A673 (cell line): ENCODE data around the gene ATP2B3. TPM values are rescaled to one million over a fixed set of nuclear protein-coding genes. Genes with fewer than 3 reads are reported as not detected.

Experiments
- BruUV-seq: library from RNA; stranded (reverse); fragments of 400-500 nt; replicated peaks from 2 replicates; lab custom pipeline; 2021; lab: Mats Ljungman, UMichigan
- CTCF ChIA-PET: fragments of 300-600 bp; sonication (Branson Sonifier 250); formaldehyde crosslinking; loops from one replicate; lab custom pipeline; 2022; ENCODE audit warnings: antibody characterized with exemption; lab: Charles Lee
- POLR2A ChIA-PET: fragments of 300-600 bp; sonication (Branson Sonifier 250); formaldehyde crosslinking; loops from one replicate; lab custom pipeline; 2022; ENCODE audit warnings: antibody characterized with exemption; ENCODE audit not compliant: low non-redundant PET; lab: Charles Lee
- DNase-seq: peaks from one replicate; pipeline ENCODE4 v3.0.0-alpha.2; 2015; ENCODE audit warnings: low spot score
- H3K27ac ChIP-seq: fragments of 200-600 bp; sonication (generic); 2 replicates; pipeline ENCODE4 v1.5.1; 2016; ENCODE audit warnings: mixed run types, low read depth, mild to moderate bottlenecking, mixed read lengths, antibody characterized with exemption, low read length; ENCODE audit not compliant: poor library complexity, severe bottlenecking
- H3K27me3 ChIP-seq: fragments of 200-600 bp; sonication (generic); replicated peaks from 2 replicates; pipeline ENCODE4 v1.6.1; 2017; ENCODE audit warnings: mixed run types, low read depth, mild to moderate bottlenecking, mixed read lengths, antibody characterized with exemption, low read length; ENCODE audit not compliant: insufficient read depth, poor library complexity
- H3K36me3 ChIP-seq: fragments of 200-600 bp; sonication (generic); 2 replicates; pipeline ENCODE4 v1.6.1; 2016; ENCODE audit warnings: mixed run types, mild to moderate bottlenecking, mixed read lengths, antibody characterized with exemption, low read length; ENCODE audit not compliant: insufficient read depth, poor library complexity, severe bottlenecking
- H3K4me1 ChIP-seq: fragments of 200-600 bp; sonication (generic); 2 replicates; pipeline ENCODE4 v1.6.1; 2017; ENCODE audit warnings: mixed run types, mild to moderate bottlenecking, mixed read lengths, antibody characterized with exemption, low read length; ENCODE audit not compliant: insufficient read depth, poor library complexity, severe bottlenecking
- H3K4me3 ChIP-seq: fragments of 200-600 bp; sonication (generic); 2 replicates; pipeline ENCODE4 v1.5.1; 2016; ENCODE audit warnings: low read depth, mixed run types, mild to moderate bottlenecking, mixed read lengths, low read length; ENCODE audit not compliant: poor library complexity, severe bottlenecking
- H3K9me3 ChIP-seq: fragments of 200-600 bp; sonication (generic); 2 replicates; pipeline ENCODE4 v1.6.1; 2016; ENCODE audit warnings: mixed run types, low read depth, mild to moderate bottlenecking, mixed read lengths, antibody characterized with exemption, low read length; ENCODE audit not compliant: poor library complexity, severe bottlenecking
- CTCF ChIP-seq: fragments of 300-800, 200-600 bp; sonication (generic); conservative IDR thresholded peaks from 2 replicates; pipeline ENCODE4 v1.5.1; 2017; ENCODE audit warnings: low read depth, mild to moderate bottlenecking, antibody characterized with exemption, low read length, moderate library complexity, mixed read lengths
- EZH2 ChIP-seq: fragments of 200-600 bp; sonication (generic); IDR thresholded peaks from 2 replicates; pipeline ENCODE4 v1.6.1; 2017; ENCODE audit warnings: borderline replicate concordance, low read depth, mild to moderate bottlenecking, mixed read lengths, antibody characterized with exemption, low read length; ENCODE audit not compliant: poor library complexity, severe bottlenecking
- intact Hi-C: fragments of 100-400 bp; cut with micrococcal nuclease; formaldehyde crosslinking; loops from one replicate; pipeline ENCODE4 v1.10.0; 2022; ENCODE audit not compliant: unreplicated experiment
- total RNA-seq: library from RNA; stranded (reverse); gene quantifications from 2 replicates; pipeline ENCODE4 v1.2.3, GENCODE V29; 2021

ATP2B3 gene
- total RNA-seq, 1 experiment from 2014 or later: 0.11 TPM

- Histone ChIP-seq H3K27me3 (no peaks in the 10 kb centered on the region), H3K9me3 (no peaks in the 10 kb centered on the region), H3K4me1 (no peaks in the 10 kb centered on the region), H3K36me3 (no peaks in the 10 kb centered on the region), H3K27ac (no peak overlapping the region), H3K4me3 (no peak overlapping the region)
- BruUV-seq: no TSS peak
- ChIA-PET CTCF (no interaction called here), POLR2A (no interaction called here)
- intact Hi-C loops: no loop called here
- no peak for DNase-seq
- TF ChIP-seq CTCF (no peak), EZH2 (no peak)
Observed at GRCh38 chrX:153588021-153588781, 70.8 kb downstream of the ATP2B3 start.

- ChIA-PET CTCF (no interaction called here), POLR2A (no interaction called here)
- no peaks in the 10 kb centered on the region for H3K9me3 ChIP-seq
- no peak overlapping the region for H3K4me3 ChIP-seq
- no TSS peak for BruUV-seq
- no peak for TF ChIP-seq CTCF
- TF ChIP-seq EZH2: no peak
- H3K4me1 ChIP-seq: no peaks in the 10 kb centered on the region
- no peaks in the 10 kb centered on the region for H3K27me3 ChIP-seq
- H3K36me3 ChIP-seq: no peaks in the 10 kb centered on the region
- DNase-seq: no peak
- H3K27ac ChIP-seq: no peak overlapping the region
- intact Hi-C loops: no loop called here
Observed at GRCh38 chrX:153588782-153589446, 71.5 kb downstream of the ATP2B3 start.

- no peak overlapping the region for H3K27ac ChIP-seq
- H3K27me3 ChIP-seq: no peaks in the 10 kb centered on the region
- BruUV-seq: no TSS peak
- TF ChIP-seq EZH2: no peak
- TF ChIP-seq CTCF: no peak
- H3K4me3 ChIP-seq: no peak overlapping the region
- ChIA-PET CTCF (no interaction called here), POLR2A (no interaction called here)
- H3K9me3 ChIP-seq: no peaks in the 10 kb centered on the region
- H3K4me1 ChIP-seq: no peaks in the 10 kb centered on the region
- no peak for DNase-seq
- intact Hi-C loops: no loop called here
- H3K36me3 ChIP-seq: peaks cover 3% of the 10 kb centered on the region
Observed at GRCh38 chrX:153590961-153591956, 73.8 kb downstream of the ATP2B3 start.
